A549 (cell line): Measurements from ENCODE around the gene PSMD13. TPM values are rescaled to one million over a fixed set of nuclear protein-coding genes. Genes with fewer than 3 reads are reported as not detected.

Source experiments
- ATAC-seq, 2 experiments: fragments of 200-7000 bp in 1 of 2; fragments of >200 bp in 1 of 2; cut with Nextera tagmentation in 1 of 2; cut with Tn5 transposase in 1 of 2; 3 replicates each; pipeline versions ENCODE4 v1.8.0 to v1.9.1; 2018 to 2020; ENCODE audit warnings: mild to moderate bottlenecking in 1 of 2, moderate library complexity in 1 of 2
- CTCF ChIA-PET: fragments of 300-600 bp; sonication (Branson Sonifier 250); formaldehyde crosslinking; extraction: SDS; loops from one replicate; lab custom pipeline; 2021; ENCODE audit warnings: antibody characterized with exemption, inconsistent platforms; lab: Yijun Ruan, JAX
- POLR2A ChIA-PET: fragments of 350-600 bp; formaldehyde crosslinking; extraction: SDS; loops from one replicate; lab custom pipeline; 2021; ENCODE audit warnings: antibody characterized with exemption, inconsistent platforms; lab: Yijun Ruan, JAX
- DNase-seq, 2 experiments: peaks; one replicate each; pipeline versions ENCODE4 v3.0.0 to v3.0.0-alpha.2; 2011 to 2016; ENCODE audit warnings: low read depth in 1 of 2, low spot score in 1 of 2
- FAIRE-seq: peaks from 2 replicates; lab custom pipeline; 2011; peaks lifted over from hg19 to GRCh38; lab: Jason Lieb, UNC
- H3K27ac ChIP-seq, 2 experiments: fragments of >200 bp; sonication (Bioruptor Twin); formaldehyde crosslinking; 3 replicates each; pipeline ENCODE4 v1.5.1; 2016 to 2017
- H3K4me1 ChIP-seq: fragments of >200 bp; sonication (Bioruptor Twin); formaldehyde crosslinking; 3 replicates; pipeline ENCODE4 v1.6.1; 2016
- H3K4me2 ChIP-seq: fragments of >200 bp; sonication (Bioruptor Twin); formaldehyde crosslinking; 3 replicates; pipeline ENCODE4 v1.6.1; 2016
- H3K4me3 ChIP-seq: fragments of >200 bp; sonication (Bioruptor Twin); formaldehyde crosslinking; 3 replicates; pipeline ENCODE4 v1.5.1; 2016
- H3K9me3 ChIP-seq: fragments of >200 bp; sonication (Bioruptor Twin); formaldehyde crosslinking; 3 replicates; pipeline ENCODE4 v1.6.1; 2016
- BHLHE40 ChIP-seq: IDR thresholded peaks from 2 replicates; pipeline ENCODE4 v1.6.1; 2012; ENCODE audit warnings: low read depth, low read length, inconsistent platforms
- CBX8 ChIP-seq: fragments of 200-600 bp; sonication (generic); IDR thresholded peaks from 2 replicates; pipeline ENCODE4 v1.6.1; 2016
- CEBPB ChIP-seq, 2 experiments: fragments of >200 bp in 1 of 2; sonication (Bioruptor Twin) in 1 of 2; formaldehyde crosslinking in 1 of 2; IDR thresholded peaks; 2 replicates each; pipeline ENCODE4 v1.6.1; 2012 to 2016
- CHD4 ChIP-seq: fragments of 200-600 bp; sonication (generic); IDR thresholded peaks from 2 replicates; pipeline ENCODE4 v1.6.1; 2016; ENCODE audit warnings: antibody characterized with exemption, mild to moderate bottlenecking, borderline replicate concordance
- EHMT2 ChIP-seq: fragments of 200-600 bp; sonication (generic); IDR thresholded peaks from 2 replicates; pipeline ENCODE4 v1.6.1; 2016; ENCODE audit warnings: antibody characterized with exemption, low read depth, mild to moderate bottlenecking, moderate library complexity
- ELK1 ChIP-seq: fragments of 150-350 bp; IDR thresholded peaks from 2 replicates; pipeline ENCODE4 v1.6.1; 2014; ENCODE audit warnings: low read depth, mild to moderate bottlenecking, low read length
- EP300 ChIP-seq, 2 experiments: fragments of >200 bp; sonication (Bioruptor Twin); formaldehyde crosslinking; IDR thresholded peaks; 2 replicates in 1 of 2; 3 replicates in 1 of 2; pipeline ENCODE4 v1.6.1; 2016 to 2017
- FOSL2 ChIP-seq, 2 experiments: fragments of 450-650 bp in 1 of 2; fragments of >200 bp in 1 of 2; sonication (Bioruptor Twin) in 1 of 2; formaldehyde crosslinking; IDR thresholded peaks; 2 replicates each; pipeline versions ENCODE4 v1.5.0 to v1.6.1; 2016 to 2020; ENCODE audit warnings: mild to moderate bottlenecking in 1 of 2, moderate library complexity in 1 of 2
- FOXS1 ChIP-seq: fragments of 250-450 bp; sonication (Bioruptor Pico); IDR thresholded peaks from 2 replicates; pipeline ENCODE4 v1.5.0; 2020; ENCODE audit warnings: mild to moderate bottlenecking, moderate library complexity
- HDAC2 ChIP-seq: fragments of 200-600 bp; sonication (generic); IDR thresholded peaks from 2 replicates; pipeline ENCODE4 v1.6.1; 2016
- HEYL ChIP-seq: fragments of 250-450 bp; sonication (Bioruptor Pico); IDR thresholded peaks from 2 replicates; pipeline ENCODE4 v1.8.0; 2021; ENCODE audit warnings: mild to moderate bottlenecking, moderate library complexity
- HOXB13 ChIP-seq: fragments of 250-450 bp; sonication (Bioruptor Pico); IDR thresholded peaks from 2 replicates; pipeline ENCODE4 v1.5.0; 2020; ENCODE audit warnings: low read depth, mild to moderate bottlenecking, moderate library complexity
- KDM5A ChIP-seq: fragments of 200-600 bp; sonication (generic); IDR thresholded peaks from 2 replicates; pipeline ENCODE4 v1.6.1; 2016; ENCODE audit warnings: antibody characterized with exemption, mild to moderate bottlenecking
- MAFK ChIP-seq: fragments of 450-650 bp; IDR thresholded peaks from 2 replicates; pipeline ENCODE4 v1.6.1; 2014; ENCODE audit not compliant: partially characterized antibody
- NR3C1 ChIP-seq: fragments of >200 bp; sonication (Bioruptor Twin); formaldehyde crosslinking; IDR thresholded peaks from 3 replicates; pipeline ENCODE4 v1.6.1; 2017
- POLR2A ChIP-seq: IDR thresholded peaks from 2 replicates; pipeline ENCODE4 v1.6.1; 2012; ENCODE audit warnings: mild to moderate bottlenecking, low read length
- POLR2AphosphoS2 ChIP-seq: conservative IDR thresholded peaks from 2 replicates; pipeline ENCODE4 v1.6.1; 2012; ENCODE audit warnings: low read length, improper control_type of control experiment, inconsistent platforms
- RAD21 ChIP-seq, 2 experiments: fragments of >200 bp in 1 of 2; sonication (Bioruptor Twin) in 1 of 2; formaldehyde crosslinking in 1 of 2; IDR thresholded peaks in 1 of 2; conservative IDR thresholded peaks in 1 of 2; 2 replicates in 1 of 2; 3 replicates in 1 of 2; pipeline ENCODE4 v1.6.1; 2012 to 2018; ENCODE audit warnings: inconsistent platforms in 1 of 2
- RCOR1 ChIP-seq: fragments of 150-350 bp; IDR thresholded peaks from 2 replicates; pipeline ENCODE4 v1.6.1; 2014; ENCODE audit warnings: antibody characterized with exemption, low read length, low read depth
- TP53 ChIP-seq: fragments of 250-450 bp; sonication (Bioruptor Pico); IDR thresholded peaks from 2 replicates; pipeline ENCODE4 v1.5.0; 2021; ENCODE audit warnings: mild to moderate bottlenecking, moderate library complexity
- ZC3H11A ChIP-seq: fragments of 450-650 bp; IDR thresholded peaks from 2 replicates; pipeline ENCODE4 v1.6.1; 2014; ENCODE audit warnings: antibody characterized with exemption, mild to moderate bottlenecking
- ZFP36 ChIP-seq: fragments of 450-650 bp; IDR thresholded peaks from 2 replicates; pipeline ENCODE4 v1.6.1; 2014; ENCODE audit warnings: borderline replicate concordance; ENCODE audit not compliant: partially characterized antibody
- ZSCAN20 ChIP-seq: fragments of 250-450 bp; sonication (Bioruptor Pico); IDR thresholded peaks from 2 replicates; pipeline ENCODE4 v1.8.0; 2022; ENCODE audit warnings: mild to moderate bottlenecking, moderate library complexity
- WGBS: methylation state at CpG from one replicate; pipeline ENCODE4 v1.1.6; 2017; ENCODE audit errors: missing lambda C conversion rate; 5-methylcytosine and 5-hydroxymethylcytosine counted together
- polyA plus RNA-seq, 4 experiments: library from polyadenylated mRNA; depleted of rRNA in 3 of 4; stranded (reverse); fragments of >200 nt; fragmentation: RNase III in 1 of 4; extraction: RNeasy Plus Mini Kit Qiagen cat#74134 plus additional on column Dnase treatment in 1 of 4; gene quantifications; 2 replicates in 3 of 4; 3 replicates in 1 of 4; pipeline ENCODE4 v1.2.3, GENCODE V29; 2011 to 2017
- TF ChIP-seq, protein P1 (sequence below): fragments of 200-600 bp; sonication (generic); IDR thresholded peaks from 2 replicates; pipeline ENCODE4 v1.6.1; 2016; ENCODE audit warnings: antibody characterized with exemption, mild to moderate bottlenecking, moderate library complexity
- TF ChIP-seq, protein P2 (sequence below): fragments of >200 bp; sonication (Bioruptor Twin); formaldehyde crosslinking; IDR thresholded peaks from 3 replicates; pipeline ENCODE4 v1.6.1; 2016

PSMD13 gene
- polyA plus RNA-seq, 2 of the 4 experiments (the other 2 are of a cell fraction) = 153 to 198 TPM

DNA sequence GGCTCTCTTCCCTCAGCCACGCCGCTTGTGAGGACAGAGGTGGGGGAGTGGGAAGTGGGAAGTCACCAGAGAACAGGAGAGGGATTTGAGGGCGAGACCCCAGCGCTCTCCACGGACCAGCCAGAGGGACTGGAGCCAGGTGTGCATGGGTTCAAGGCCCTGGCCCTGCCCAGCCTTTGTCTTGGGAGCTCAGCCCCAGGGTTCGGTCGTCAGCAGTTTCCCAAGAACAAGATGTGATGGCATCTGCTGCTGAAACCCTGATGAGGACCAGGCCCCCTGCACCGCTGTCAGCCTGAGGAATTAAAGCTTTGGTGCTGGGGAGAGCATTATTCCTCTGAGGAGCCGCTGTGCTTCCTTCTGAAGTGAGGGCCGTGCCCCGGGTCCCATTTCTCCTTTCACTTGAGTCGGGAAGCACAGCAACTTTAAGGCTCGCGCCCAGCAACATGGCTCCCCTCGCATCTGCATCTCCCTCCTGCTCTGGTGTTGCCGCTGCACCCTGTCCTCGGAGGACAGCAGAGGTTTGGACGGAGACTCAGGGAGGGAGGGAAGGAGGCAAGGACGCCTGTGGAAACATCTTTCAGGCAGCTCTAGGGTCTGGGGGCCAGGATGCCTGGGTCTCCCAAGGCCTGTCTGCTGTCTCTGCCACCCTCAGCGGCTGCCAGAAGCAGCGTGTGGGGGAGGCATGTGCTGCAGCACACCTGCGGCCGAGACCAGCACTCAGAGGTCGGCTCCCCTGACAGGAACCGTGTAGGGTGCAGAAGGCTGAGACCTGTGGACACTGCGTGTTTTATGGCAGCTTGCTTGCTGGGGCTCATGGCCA is 58.8 kb downstream of the PSMD13 start:
- 87% methylated on average over 25 of the region's 26 CpGs for WGBS
- POLR2A ChIA-PET = no interaction called here
- TF ChIP-seq CHD4 (no peak), HOXB13 (no peak), POLR2A (no peak), KDM5A (no peak), POLR2AphosphoS2 (no peak)
- TF ChIP-seq, protein P1, sequence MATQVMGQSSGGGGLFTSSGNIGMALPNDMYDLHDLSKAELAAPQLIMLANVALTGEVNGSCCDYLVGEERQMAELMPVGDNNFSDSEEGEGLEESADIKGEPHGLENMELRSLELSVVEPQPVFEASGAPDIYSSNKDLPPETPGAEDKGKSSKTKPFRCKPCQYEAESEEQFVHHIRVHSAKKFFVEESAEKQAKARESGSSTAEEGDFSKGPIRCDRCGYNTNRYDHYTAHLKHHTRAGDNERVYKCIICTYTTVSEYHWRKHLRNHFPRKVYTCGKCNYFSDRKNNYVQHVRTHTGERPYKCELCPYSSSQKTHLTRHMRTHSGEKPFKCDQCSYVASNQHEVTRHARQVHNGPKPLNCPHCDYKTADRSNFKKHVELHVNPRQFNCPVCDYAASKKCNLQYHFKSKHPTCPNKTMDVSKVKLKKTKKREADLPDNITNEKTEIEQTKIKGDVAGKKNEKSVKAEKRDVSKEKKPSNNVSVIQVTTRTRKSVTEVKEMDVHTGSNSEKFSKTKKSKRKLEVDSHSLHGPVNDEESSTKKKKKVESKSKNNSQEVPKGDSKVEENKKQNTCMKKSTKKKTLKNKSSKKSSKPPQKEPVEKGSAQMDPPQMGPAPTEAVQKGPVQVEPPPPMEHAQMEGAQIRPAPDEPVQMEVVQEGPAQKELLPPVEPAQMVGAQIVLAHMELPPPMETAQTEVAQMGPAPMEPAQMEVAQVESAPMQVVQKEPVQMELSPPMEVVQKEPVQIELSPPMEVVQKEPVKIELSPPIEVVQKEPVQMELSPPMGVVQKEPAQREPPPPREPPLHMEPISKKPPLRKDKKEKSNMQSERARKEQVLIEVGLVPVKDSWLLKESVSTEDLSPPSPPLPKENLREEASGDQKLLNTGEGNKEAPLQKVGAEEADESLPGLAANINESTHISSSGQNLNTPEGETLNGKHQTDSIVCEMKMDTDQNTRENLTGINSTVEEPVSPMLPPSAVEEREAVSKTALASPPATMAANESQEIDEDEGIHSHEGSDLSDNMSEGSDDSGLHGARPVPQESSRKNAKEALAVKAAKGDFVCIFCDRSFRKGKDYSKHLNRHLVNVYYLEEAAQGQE = no peak
- TF ChIP-seq, all 56 proteins: peak for 0
- Histone ChIP-seq H3K27ac (no peak overlapping the region), H3K4me2 (no peak overlapping the region), H3K9me3 (no peaks in the 10 kb centered on the region), H3K4me3 (no peak overlapping the region), H3K4me1 (no peaks in the 10 kb centered on the region)
- DNase-seq (no peak), FAIRE-seq (no peak), ATAC-seq (no peak)
- CTCF ChIA-PET = interaction anchor here (8.7 kb wide), 1 partner anchor 11 kb away, joined by 49 read pairs; the partner anchor contains the start of gene IFITM2

GRCh38 chr11:296171-297050 is 59.6 kb downstream of the PSMD13 start:
- 83% methylated on average over 18 of the region's 35 CpGs for WGBS
- ChIA-PET CTCF (interaction anchor here (8.7 kb wide), 1 partner anchor 10 kb away, joined by 49 read pairs; the partner anchor contains the start of gene IFITM2), POLR2A (no interaction called here)

More at GRCh38 chr11:296171-297050, 59.6 kb downstream of the PSMD13 start:
- no peak for FAIRE-seq
- H3K4me1 ChIP-seq = no peaks in the 10 kb centered on the region
- ATAC-seq = no peak
- TF ChIP-seq HDAC2 (no peak), BHLHE40 (no peak), ZC3H11A (no peak), FOSL2 (IDR thresholded peaks at IDR 0.05) (no peak), FOSL2 (CRISPR knock-in tag; IDR thresholded peaks at IDR 0.05) (no peak), EP300 (IDR thresholded peaks at IDR 0.05) (no peak), ELK1 (no peak), ZSCAN20 (CRISPR knock-in tag) (no peak), CEBPB (IDR thresholded peaks at IDR 0.05) (no peak), NR3C1 (no peak), TP53 (CRISPR knock-in tag) (no peak), MAFK (no peak), RAD21 (conservative IDR thresholded peaks at IDR 0.05 in 1 of 2, IDR thresholded peaks at IDR 0.05 in 1 of 2) (no peak), CBX8 (no peak), EHMT2 (no peak), HEYL (CRISPR knock-in tag) (no peak), ZFP36 (no peak), FOXS1 (CRISPR knock-in tag) (no peak), RCOR1 (no peak)
- TF ChIP-seq, protein P2, sequence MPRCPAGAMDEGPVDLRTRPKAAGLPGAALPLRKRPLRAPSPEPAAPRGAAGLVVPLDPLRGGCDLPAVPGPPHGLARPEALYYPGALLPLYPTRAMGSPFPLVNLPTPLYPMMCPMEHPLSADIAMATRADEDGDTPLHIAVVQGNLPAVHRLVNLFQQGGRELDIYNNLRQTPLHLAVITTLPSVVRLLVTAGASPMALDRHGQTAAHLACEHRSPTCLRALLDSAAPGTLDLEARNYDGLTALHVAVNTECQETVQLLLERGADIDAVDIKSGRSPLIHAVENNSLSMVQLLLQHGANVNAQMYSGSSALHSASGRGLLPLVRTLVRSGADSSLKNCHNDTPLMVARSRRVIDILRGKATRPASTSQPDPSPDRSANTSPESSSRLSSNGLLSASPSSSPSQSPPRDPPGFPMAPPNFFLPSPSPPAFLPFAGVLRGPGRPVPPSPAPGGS = no peak
- no peak for DNase-seq
- no peak overlapping the region for H3K4me3 ChIP-seq
- H3K27ac ChIP-seq = no peak overlapping the region
- H3K9me3 ChIP-seq = no peaks in the 10 kb centered on the region
- H3K4me2 ChIP-seq = no peak overlapping the region
